AG04449 (cell line): ENCODE data around the gene NFIA.

Experiments
- CTCF ChIA-PET: fragments of 350-600 bp; formaldehyde crosslinking; extraction: SDS; loops from one replicate; lab custom pipeline; 2021; ENCODE audit warnings: antibody characterized with exemption; lab: Yijun Ruan, JAX
- POLR2A ChIA-PET: fragments of 400-600, 350-600 bp; formaldehyde crosslinking; extraction: SDS; loops from one replicate; lab custom pipeline; 2020; ENCODE audit warnings: antibody characterized with exemption, inconsistent platforms; lab: Yijun Ruan, JAX
- DNase-seq: peaks from one replicate; pipeline ENCODE4 v3.0.0-alpha.2; 2010; ENCODE audit warnings: low read depth, low spot score
- H3K4me3 ChIP-seq: 2 replicates; pipeline ENCODE4 v1.5.1; 2011; ENCODE audit warnings: low read depth, mild to moderate bottlenecking, control low read depth, low read length
- CTCF ChIP-seq: IDR thresholded peaks from one replicate; pipeline ENCODE4 v1.5.1; 2011; ENCODE audit warnings: mild to moderate bottlenecking, moderate library complexity, low read length, control low read depth, inconsistent platforms; ENCODE audit not compliant: insufficient read depth; ENCODE audit errors: missing control alignments

Gene NFIA

GRCh38 chr1:61293986-61294504 is 211.7 kb downstream of the NFIA start:
- ChIA-PET POLR2A (no interaction called here), CTCF (interaction anchor here (1.0 to 1.1 kb wide), 2 partner anchors 17 to 559 kb away, joined by 3 read pairs; no protein-coding TSS in a partner anchor)
- TF ChIP-seq CTCF = no peak

GRCh38 chr1:61294930-61295329 is 212.6 kb downstream of the NFIA start:
- CTCF ChIA-PET = no interaction called here
- DNase-seq = no peak
- H3K4me3 ChIP-seq = no peak overlapping the region
- no peak for TF ChIP-seq CTCF
- POLR2A ChIA-PET = no interaction called here

More at GRCh38 chr1:61293986-61294504, 211.7 kb downstream of the NFIA start:
- no peak for DNase-seq
- no peak overlapping the region for H3K4me3 ChIP-seq

GRCh38 chr1:61295818-61296537 is 213.6 kb downstream of the NFIA start:
- TF ChIP-seq CTCF = no peak
- CTCF ChIA-PET = no interaction called here
- POLR2A ChIA-PET = no interaction called here
- no peak overlapping the region for H3K4me3 ChIP-seq
- DNase-seq = no peak

- CTCF ChIA-PET = no interaction called here
- no peak overlapping the region for H3K4me3 ChIP-seq
- no peak for TF ChIP-seq CTCF
- POLR2A ChIA-PET = no interaction called here
- DNase-seq = no peak
Measured at GRCh38 chr1:61297887-61298286, 215.5 kb downstream of the NFIA start.

GRCh38 chr1:61299463-61299862 is 217.1 kb downstream of the NFIA start:
- ChIA-PET POLR2A (no interaction called here), CTCF (no interaction called here)
- no peak for TF ChIP-seq CTCF
- no peak overlapping the region for H3K4me3 ChIP-seq
- DNase-seq = no peak

GRCh38 chr1:61300899-61301298 is 218.5 kb downstream of the NFIA start:
- no peak overlapping the region for H3K4me3 ChIP-seq
- TF ChIP-seq CTCF = no peak
- CTCF ChIA-PET = no interaction called here
- DNase-seq = no peak
- POLR2A ChIA-PET = no interaction called here
